IMR-90 (cell line): ENCODE data around the gene RBFOX1. TPM values are rescaled to one million over a fixed set of nuclear protein-coding genes. Genes with fewer than 3 reads are reported as not detected.

Source experiments
- ATAC-seq: fragments of 200-7000 bp; cut with Tn5 transposase; 2 replicates; pipeline ENCODE4 v1.9.1; 2020; ENCODE audit warnings: low read depth, mild to moderate bottlenecking, moderate library complexity
- BruUV-seq: library from RNA; stranded (reverse); fragments of 400-500 nt; replicated peaks from 2 replicates; lab custom pipeline; 2021; lab: Mats Ljungman, UMichigan
- CTCF ChIA-PET: fragments of 300-600 bp; formaldehyde crosslinking; extraction: SDS; loops from one replicate; lab custom pipeline; 2021; ENCODE audit warnings: antibody characterized with exemption; lab: Yijun Ruan, JAX
- POLR2A ChIA-PET: fragments of 300-600 bp; sonication (Branson Sonifier 250); formaldehyde crosslinking; loops from one replicate; lab custom pipeline; 2022; ENCODE audit warnings: antibody characterized with exemption; ENCODE audit not compliant: unreplicated experiment; lab: Charles Lee
- DNase-seq: peaks from one replicate; pipeline ENCODE4 v3.0.0; 2013
- H2AFZ ChIP-seq: replicated peaks from 2 replicates; pipeline ENCODE3; 2013; ENCODE audit warnings: low read length, mild to moderate bottlenecking; ENCODE audit not compliant: poor library complexity
- H2AK5ac ChIP-seq: 2 replicates; pipeline ENCODE4 v1.6.1; 2013; ENCODE audit warnings: low read depth, low read length, inconsistent platforms
- H2AK9ac ChIP-seq: replicated peaks from 2 replicates; pipeline ENCODE3; 2013; ENCODE audit warnings: mild to moderate bottlenecking, low read depth, low read length, moderate library complexity; ENCODE audit not compliant: poor library complexity
- H2BK120ac ChIP-seq: 2 replicates; pipeline ENCODE4 v1.6.1; 2013; ENCODE audit warnings: low read depth, low read length, inconsistent platforms
- H2BK15ac ChIP-seq: 3 replicates; pipeline ENCODE4 v1.6.1; 2013; ENCODE audit warnings: low read depth, low read length, inconsistent platforms
- H2BK20ac ChIP-seq: 2 replicates; pipeline ENCODE4 v1.6.1; 2013; ENCODE audit warnings: low read depth, mild to moderate bottlenecking, inconsistent platforms, low read length, moderate library complexity
- H2BK5ac ChIP-seq: 2 replicates; pipeline ENCODE4 v1.6.1; 2013; ENCODE audit warnings: mild to moderate bottlenecking, low read depth, low read length, inconsistent platforms; ENCODE audit not compliant: poor library complexity, severe bottlenecking
- H3K14ac ChIP-seq: replicated peaks from 2 replicates; pipeline ENCODE4 v1.6.1; 2013; ENCODE audit warnings: low read depth, low read length, inconsistent platforms
- H3K18ac ChIP-seq: 2 replicates; pipeline ENCODE4 v1.6.1; 2013; ENCODE audit warnings: low read depth, low read length, control low read depth
- H3K23ac ChIP-seq: 2 replicates; pipeline ENCODE4 v1.6.1; 2013; ENCODE audit warnings: low read depth, low read length, inconsistent platforms
- H3K27ac ChIP-seq: 2 replicates; pipeline ENCODE4 v1.5.1; 2013; ENCODE audit warnings: mild to moderate bottlenecking, control low read depth, low read length; ENCODE audit not compliant: insufficient read depth
- H3K27me3 ChIP-seq: 2 replicates; pipeline ENCODE4 v1.6.1; 2013; ENCODE audit warnings: low read length; ENCODE audit not compliant: control insufficient read depth, insufficient read depth
- H3K36me3 ChIP-seq: 2 replicates; pipeline ENCODE4 v1.6.1; 2013; ENCODE audit warnings: low read length, mixed read lengths; ENCODE audit not compliant: control insufficient read depth, insufficient read depth
- H3K4ac ChIP-seq: 2 replicates; pipeline ENCODE4 v1.6.1; 2013; ENCODE audit warnings: low read depth, low read length, inconsistent platforms
- H3K4me1 ChIP-seq: 2 replicates; pipeline ENCODE4 v1.6.1; 2013; ENCODE audit warnings: low read length, mixed read lengths; ENCODE audit not compliant: control insufficient read depth, insufficient read depth
- H3K4me2 ChIP-seq: 2 replicates; pipeline ENCODE4 v1.6.1; 2013; ENCODE audit warnings: low read depth, mild to moderate bottlenecking, control low read depth, low read length, moderate library complexity
- H3K4me3 ChIP-seq: 2 replicates; pipeline ENCODE4 v1.5.1; 2013; ENCODE audit warnings: low read depth, mild to moderate bottlenecking, control low read depth, low read length, moderate library complexity; ENCODE audit not compliant: insufficient read depth
- H3K56ac ChIP-seq: 2 replicates; pipeline ENCODE4 v1.6.1; 2013; ENCODE audit warnings: low read length, inconsistent platforms; ENCODE audit not compliant: insufficient read depth; ENCODE audit errors: extremely low read depth
- H3K79me1 ChIP-seq, 2 experiments: 2 replicates each; pipeline ENCODE4 v1.6.1; 2013; ENCODE audit warnings: low read length in 2 of 2, inconsistent platforms in 1 of 2, low read depth in 1 of 2
- H3K9ac ChIP-seq: 2 replicates; pipeline ENCODE4 v1.6.1; 2013; ENCODE audit warnings: low read depth, low read length, control low read depth
- H3K9me1 ChIP-seq: 2 replicates; pipeline ENCODE4 v1.6.1; 2013; ENCODE audit warnings: low read length, inconsistent platforms; ENCODE audit not compliant: insufficient read depth
- H3K9me3 ChIP-seq: 2 replicates; pipeline ENCODE4 v1.6.1; 2013; ENCODE audit warnings: low read length; ENCODE audit not compliant: control insufficient read depth, insufficient read depth
- H4K20me1 ChIP-seq: 2 replicates; pipeline ENCODE4 v1.6.1; 2013; ENCODE audit warnings: low read length, inconsistent platforms; ENCODE audit not compliant: insufficient read depth
- H4K5ac ChIP-seq: 2 replicates; pipeline ENCODE4 v1.6.1; 2013; ENCODE audit warnings: mild to moderate bottlenecking, low read depth, low read length, control low read depth
- H4K8ac ChIP-seq, 2 experiments: 2 replicates each; pipeline ENCODE4 v1.6.1; 2013; ENCODE audit warnings: low read depth in 2 of 2, low read length in 2 of 2, control low read depth in 1 of 2, inconsistent platforms in 1 of 2
- H4K91ac ChIP-seq: 2 replicates; pipeline ENCODE4 v1.6.1; 2013; ENCODE audit warnings: low read depth, low read length, inconsistent platforms; ENCODE audit not compliant: insufficient read depth
- BHLHE40 ChIP-seq: fragments of 150-350 bp; IDR thresholded peaks from 2 replicates; pipeline ENCODE4 v1.6.1; 2016; ENCODE audit warnings: mild to moderate bottlenecking, low read depth, low read length
- CEBPB ChIP-seq: IDR thresholded peaks from 2 replicates; pipeline ENCODE4 v1.6.1; 2012; ENCODE audit warnings: low read depth, low read length, improper control_type of control experiment
- CHD1 ChIP-seq: IDR thresholded peaks from 2 replicates; pipeline ENCODE4 v1.6.1; 2012; ENCODE audit warnings: low read depth, low read length, improper control_type of control experiment
- CTCF ChIP-seq: conservative IDR thresholded peaks from 2 replicates; pipeline ENCODE4 v1.5.1; 2012; ENCODE audit warnings: mild to moderate bottlenecking, low read depth, low read length, improper control_type of control experiment
- ELK1 ChIP-seq: fragments of 150-350 bp; IDR thresholded peaks from 2 replicates; pipeline ENCODE4 v1.6.1; 2016; ENCODE audit warnings: low read depth, mild to moderate bottlenecking, low read length, moderate library complexity, borderline replicate concordance
- MXI1 ChIP-seq: IDR thresholded peaks from 2 replicates; pipeline ENCODE4 v1.6.1; 2012; ENCODE audit warnings: low read depth, mild to moderate bottlenecking, low read length, moderate library complexity, borderline replicate concordance
- RCOR1 ChIP-seq: IDR thresholded peaks from 2 replicates; pipeline ENCODE4 v1.6.1; 2012; ENCODE audit warnings: mild to moderate bottlenecking, low read length, improper control_type of control experiment; ENCODE audit not compliant: insufficient replicate concordance
- USF2 ChIP-seq: fragments of 150-350 bp; IDR thresholded peaks from 2 replicates; pipeline ENCODE4 v1.6.1; 2017; ENCODE audit warnings: mild to moderate bottlenecking, antibody characterized with exemption, low read length, low read depth
- WGBS, 2 experiments: methylation state at CpG; one replicate each; pipeline versions ENCODE4 v1.1.5 to v1.1.7; 2013; ENCODE audit warnings: missing lambda C conversion rate in 2 of 2; ENCODE audit not compliant: insufficient read length in 1 of 2; ENCODE audit errors: extremely low coverage in 2 of 2; 5-methylcytosine and 5-hydroxymethylcytosine counted together
- dilution Hi-C: fragments of 300-500 bp; cut with HindIII; formaldehyde crosslinking; loops from one replicate; pipeline ENCODE4 v1.14.3; 2018; ENCODE audit warnings: low sequenced_read_pairs; ENCODE audit not compliant: unreplicated experiment
- in situ Hi-C: fragments of 300-500 bp; cut with MboI; formaldehyde crosslinking; loops from 3 replicates; pipeline ENCODE4 v1.14.3; 2019; ENCODE audit warnings: low sequenced_read_pairs, inconsistent platforms, mixed read lengths
- intact Hi-C: fragments of 100-400 bp; cut with micrococcal nuclease; formaldehyde crosslinking; loops from 2 replicates; pipeline ENCODE4 v1.10.0; 2022
- polyA plus RNA-seq, 3 experiments: library from polyadenylated mRNA; depleted of rRNA; stranded (reverse); fragments of >200 nt; gene quantifications; 2 replicates each; pipeline ENCODE4 v1.2.3, GENCODE V29; 2012; ENCODE audit warnings: low replicate concordance in 1 of 3
- total RNA-seq: library from RNA; depleted of rRNA; stranded (reverse); fragments of >200 nt; gene quantifications from 2 replicates; pipeline ENCODE4 v1.2.3, GENCODE V29; 2012

RBFOX1 gene
- total and polyA plus RNA-seq, 2 of the 4 experiments (the other 2 are of a cell fraction), result not detected

GRCh38 chr16:7517496-7517895 lies 184.9 kb downstream of the RBFOX1 start:
- no peak overlapping the region for H3K23ac ChIP-seq
- no TSS peak for BruUV-seq
- H4K5ac ChIP-seq, result no peak overlapping the region
- H2BK5ac ChIP-seq, result no peak overlapping the region
- no peak overlapping the region for H3K4me3 ChIP-seq
- ChIA-PET CTCF (no interaction called here), POLR2A (no interaction called here)
- H3K4me1 ChIP-seq, result no peaks in the 10 kb centered on the region
- no peak overlapping the region for H2AFZ ChIP-seq
- H3K36me3 ChIP-seq, result no peaks in the 10 kb centered on the region
- no peaks in the 10 kb centered on the region for H3K27me3 ChIP-seq
- intact Hi-C loops, result no loop called here
- no peak overlapping the region for H4K91ac ChIP-seq
- H4K8ac ChIP-seq, result no peak overlapping the region
- 50% methylated on average over 1 of the region's 2 CpGs; no CpG with 5 or more reads in 1 of the 2 experiments for WGBS, 2 experiments
- ATAC-seq (no peak), DNase-seq (no peak)
- H3K14ac ChIP-seq, result no peak overlapping the region
- H3K56ac ChIP-seq, result no peak overlapping the region
- H2AK5ac ChIP-seq, result no peak overlapping the region
- no peaks in the 10 kb centered on the region for H4K20me1 ChIP-seq
- H3K4me2 ChIP-seq, result no peak overlapping the region
- H3K9ac ChIP-seq, result no peak overlapping the region
- H3K4ac ChIP-seq, result no peak overlapping the region
- H3K18ac ChIP-seq, result no peak overlapping the region
- TF ChIP-seq ELK1 (no peak), BHLHE40 (no peak), USF2 (no peak), CTCF (no peak), CEBPB (no peak), RCOR1 (no peak), MXI1 (no peak), CHD1 (no peak)
- H2AK9ac ChIP-seq, result no peak overlapping the region
- no peaks in the 10 kb centered on the region for H3K9me1 ChIP-seq
- no peak overlapping the region for H2BK120ac ChIP-seq
- in situ Hi-C loops, result no loop called here
- no peak overlapping the region for H2BK20ac ChIP-seq
- H2BK15ac ChIP-seq, result no peak overlapping the region
- no peak overlapping the region for H3K27ac ChIP-seq
- H3K79me1 ChIP-seq, result no peaks in the 10 kb centered on the region
- dilution Hi-C loops, result no loop called here
- peaks cover 18% of the 10 kb centered on the region for H3K9me3 ChIP-seq
